ENCODE measurements around the gene ZNF474. TPM values are rescaled to one million over a fixed set of nuclear protein-coding genes. Genes with fewer than 3 reads are reported as not detected.
A peak's percentile ranks its signal among the peaks of the same experiment; 100 is the strongest.

The ZNF474 gene
- total and polyA plus RNA-seq, 2 of the 8 experiments (the other 6 are each of a cell fraction or from before 2014, with no cell fraction given), result not detected

DNA sequence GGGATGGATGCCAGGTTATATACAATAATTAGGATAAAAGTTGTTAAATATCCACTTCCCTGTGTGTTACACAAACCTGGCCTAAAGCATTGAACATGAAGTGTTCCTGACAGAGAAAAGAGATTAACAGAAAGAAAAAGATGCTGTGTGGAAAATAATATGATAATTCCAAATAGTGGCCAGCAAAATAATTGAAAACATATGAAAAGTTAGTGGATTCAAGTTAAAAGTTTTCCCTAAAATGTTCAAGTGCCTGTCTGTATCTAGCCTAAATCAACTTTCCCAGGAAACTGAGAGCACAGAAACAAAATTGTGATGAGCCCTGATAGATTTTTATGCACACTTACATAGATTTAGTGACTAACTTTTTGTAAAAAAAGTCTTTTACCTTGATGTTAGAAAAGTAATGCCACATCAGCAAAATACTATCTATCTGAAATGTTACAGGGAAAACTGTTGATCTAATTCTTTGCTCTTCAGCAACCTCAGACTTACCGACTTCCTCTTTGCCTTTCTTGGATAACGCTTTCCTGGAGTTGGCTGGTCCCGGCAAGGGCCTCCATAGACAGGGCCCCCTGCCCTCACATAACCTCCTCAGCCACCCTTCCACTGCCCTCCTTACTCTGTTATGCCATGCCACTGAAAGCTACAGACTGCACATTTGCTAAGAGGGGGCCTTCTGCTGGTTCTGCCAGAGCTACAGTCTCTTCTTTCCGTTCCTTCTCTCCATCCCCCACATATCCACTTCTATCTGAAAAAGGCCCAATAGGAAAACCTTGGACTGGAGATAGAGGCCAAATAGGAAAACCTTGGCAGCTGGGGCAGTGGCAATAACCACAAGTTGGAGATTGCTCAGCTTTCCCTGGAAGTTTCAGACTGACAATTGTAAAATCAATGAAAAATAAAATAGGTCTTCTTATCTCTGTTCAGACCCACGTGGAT is 44.4 kb downstream of the ZNF474 start:
- FAIRE-seq, result no peak
- Histone ChIP-seq H2BK5ac (ENCODE audit: low read depth, low read length) (no peak overlapping the region), H3K27me3 (replicated peaks in 1 of 4; ENCODE audit: control insufficient read depth in 3 of 4, extremely low read depth in 1 of 4, insufficient read depth in 3 of 4, low read length in 3 of 4) (no peaks in the 10 kb centered on the region), H4K8ac (ENCODE audit: extremely low read depth, insufficient read depth, low read length) (no peak overlapping the region), H3K4me1 (replicated peaks in 1 of 4; ENCODE audit: control insufficient read depth in 3 of 4, insufficient read depth in 4 of 4, low read length in 3 of 4) (peaks cover 2 to 5% (median 4%) of the 10 kb centered on the region in 4 experiments; a peak in 3 of 7 replicates), H2BK20ac (ENCODE audit: low read length) (no peak overlapping the region), H3K56ac (replicated peaks; ENCODE audit: insufficient read length, low read depth, low read length) (no peak overlapping the region), H3K4me2 (ENCODE audit: insufficient read depth in 1 of 2, low read depth in 2 of 2, low read length in 2 of 2) (no peak overlapping the region), H4K20me1 (replicated peaks in 1 of 2; ENCODE audit: control insufficient read depth in 1 of 2, insufficient read depth in 2 of 2, low read length in 2 of 2) (no peaks in the 10 kb centered on the region), H2BK120ac (replicated peaks; ENCODE audit: low read depth, low read length) (no peak overlapping the region), H2BK12ac (ENCODE audit: low read depth, low read length) (no peak overlapping the region), H3K9me3 (ENCODE audit: insufficient read depth in 2 of 2, low read depth in 1 of 2, low read length in 1 of 2) (no peaks in the 10 kb centered on the region), H3K23ac (ENCODE audit: insufficient read length) (no peak overlapping the region), H2BK15ac (ENCODE audit: low read length) (no peak overlapping the region), H3K79me1 (ENCODE audit: low read depth, low read length) (no peaks in the 10 kb centered on the region), H3K4ac (replicated peaks; ENCODE audit: insufficient read length, low read depth, low read length) (no peak overlapping the region), H3K14ac (ENCODE audit: insufficient read length) (no peak overlapping the region), H3K79me2 (ENCODE audit: control insufficient read depth in 1 of 2, insufficient read depth in 2 of 2, low read length in 2 of 2) (no peaks in the 10 kb centered on the region), H3K36me3 (ENCODE audit: control insufficient read depth in 2 of 4, insufficient read depth in 4 of 4, low read length in 3 of 4) (no peaks in the 10 kb centered on the region), H3K9ac (replicated peaks in 1 of 4; ENCODE audit: extremely low read depth in 1 of 4, low read depth in 3 of 4, low read length in 3 of 4) (no peak overlapping the region), H3K27ac (ENCODE audit: low read depth, low read length) (no peak overlapping the region), H3K4me3 (ENCODE audit: extremely low read depth in 1 of 4, insufficient read depth in 2 of 4, low read depth in 3 of 4, low read length in 4 of 4) (no peak overlapping the region), H2AFZ (ENCODE audit: low read length) (no peak overlapping the region), H3K23me2 (ENCODE audit: low read depth, low read length) (no peaks in the 10 kb centered on the region), H2AK5ac (ENCODE audit: low read depth, low read length) (no peak overlapping the region), H4K91ac (replicated peaks; ENCODE audit: insufficient read length, low read length) (no peak overlapping the region), H4K5ac (ENCODE audit: insufficient read length, low read depth, low read length) (no peak overlapping the region), H3K18ac (ENCODE audit: extremely low read depth, low read length) (no peak overlapping the region)
- ChIA-PET CTCF (ENCODE audit: partially characterized antibody) (interaction anchor here (0.8 to 1.0 kb wide), 2 partner anchors 15 to 33 kb away, joined by 3 read pairs; no protein-coding TSS in a partner anchor), POLR2A (ENCODE audit: partially characterized antibody) (no interaction called here)
- WGBS, 2 experiments (ENCODE audit: extremely low coverage in 1 of 2, insufficient coverage in 1 of 2, insufficient read length in 1 of 2, insufficient replicate concordance in 2 of 2, low coverage in 1 of 2, low lambda C conversion rate in 2 of 2, missing lambda C conversion rate in 1 of 2), result 80% methylated on average over 5 of the region's 5 CpGs; no CpG with 5 or more reads in 1 of the 2 experiments
- TF ChIP-seq MAFK (IDR thresholded peaks at IDR 0.05; ENCODE audit: low read depth, low read length) (peak; percentile 26; the same call in 1 of the 2 replicates), SIRT6 (IDR thresholded peaks at IDR 0.05; ENCODE audit: low read length) (no peak)
- DNase-seq (ENCODE audit: low read depth in 1 of 2, low spot score in 2 of 2), result no peak

Data from H1 (cell line).